GM12801 (cell line): ENCODE measurements around the gene BAZ2B.

Experiments used
- TF ChIP-seq, protein P1 (sequence below): IDR thresholded peaks from one replicate; pipeline ENCODE4 v1.5.1; 2011; ENCODE audit warnings: control low read depth; ENCODE audit not compliant: insufficient read length; ENCODE audit errors: extremely low read depth

BAZ2B gene

DNA sequence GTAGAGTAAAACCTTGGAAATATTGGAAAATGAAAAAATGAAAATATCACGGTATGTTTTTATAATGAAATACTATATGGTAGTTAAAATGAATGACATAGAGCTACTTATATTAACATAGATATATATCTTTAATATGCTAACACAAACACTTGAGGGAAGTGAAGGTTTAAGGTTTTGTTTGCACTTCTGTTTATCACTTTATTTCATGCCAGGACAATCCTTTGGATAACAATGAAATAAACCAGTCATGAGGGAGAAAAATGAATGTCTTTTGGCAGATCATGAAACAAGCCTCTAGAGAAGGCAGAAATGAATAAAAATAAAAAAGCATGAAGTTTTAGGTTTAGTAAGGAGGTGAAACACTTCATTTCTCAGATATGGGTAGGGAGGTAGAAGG is 89.9 kb downstream of the BAZ2B start:
- TF ChIP-seq, protein P1, sequence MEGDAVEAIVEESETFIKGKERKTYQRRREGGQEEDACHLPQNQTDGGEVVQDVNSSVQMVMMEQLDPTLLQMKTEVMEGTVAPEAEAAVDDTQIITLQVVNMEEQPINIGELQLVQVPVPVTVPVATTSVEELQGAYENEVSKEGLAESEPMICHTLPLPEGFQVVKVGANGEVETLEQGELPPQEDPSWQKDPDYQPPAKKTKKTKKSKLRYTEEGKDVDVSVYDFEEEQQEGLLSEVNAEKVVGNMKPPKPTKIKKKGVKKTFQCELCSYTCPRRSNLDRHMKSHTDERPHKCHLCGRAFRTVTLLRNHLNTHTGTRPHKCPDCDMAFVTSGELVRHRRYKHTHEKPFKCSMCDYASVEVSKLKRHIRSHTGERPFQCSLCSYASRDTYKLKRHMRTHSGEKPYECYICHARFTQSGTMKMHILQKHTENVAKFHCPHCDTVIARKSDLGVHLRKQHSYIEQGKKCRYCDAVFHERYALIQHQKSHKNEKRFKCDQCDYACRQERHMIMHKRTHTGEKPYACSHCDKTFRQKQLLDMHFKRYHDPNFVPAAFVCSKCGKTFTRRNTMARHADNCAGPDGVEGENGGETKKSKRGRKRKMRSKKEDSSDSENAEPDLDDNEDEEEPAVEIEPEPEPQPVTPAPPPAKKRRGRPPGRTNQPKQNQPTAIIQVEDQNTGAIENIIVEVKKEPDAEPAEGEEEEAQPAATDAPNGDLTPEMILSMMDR, result no peak

DNA sequence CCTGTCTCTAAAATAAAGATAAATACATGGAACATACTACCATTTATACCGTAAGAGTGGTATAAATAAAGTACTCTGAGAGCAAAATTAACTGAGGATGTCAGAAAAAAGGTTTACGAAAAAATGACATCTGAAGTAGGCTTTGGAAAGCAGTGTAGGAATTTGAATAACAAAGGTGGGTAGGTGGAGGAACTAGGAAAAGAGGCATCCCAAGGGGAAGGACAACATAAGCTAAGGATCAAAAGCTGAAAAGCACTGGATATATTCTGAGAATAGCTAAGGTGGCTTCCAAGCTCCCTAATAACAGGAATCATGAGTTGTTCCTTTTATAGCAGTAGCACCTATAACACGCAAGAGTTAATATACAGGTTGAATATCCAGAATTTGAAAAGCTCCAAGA is 91.3 kb downstream of the BAZ2B start:
- TF ChIP-seq, protein P1, result no peak

DNA sequence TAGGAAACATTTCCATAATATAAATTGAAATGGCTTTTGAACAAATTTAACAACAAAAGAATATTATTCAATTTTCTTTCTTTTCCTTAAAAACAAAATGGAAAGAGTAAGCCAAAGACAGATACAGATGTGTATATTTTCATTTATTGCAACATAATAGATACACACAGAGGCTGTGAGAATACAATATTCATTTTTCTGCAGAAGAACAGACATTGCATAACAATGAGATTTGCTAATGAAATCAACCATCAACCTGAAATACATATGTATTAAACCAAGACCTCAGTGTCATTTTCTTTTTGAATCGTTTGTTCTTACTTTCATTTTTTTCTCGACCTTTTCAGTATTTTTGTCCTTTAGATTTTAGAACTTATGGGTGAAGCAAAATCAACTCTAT is 95.1 kb downstream of the BAZ2B start:
- TF ChIP-seq, protein P1, result no peak

DNA sequence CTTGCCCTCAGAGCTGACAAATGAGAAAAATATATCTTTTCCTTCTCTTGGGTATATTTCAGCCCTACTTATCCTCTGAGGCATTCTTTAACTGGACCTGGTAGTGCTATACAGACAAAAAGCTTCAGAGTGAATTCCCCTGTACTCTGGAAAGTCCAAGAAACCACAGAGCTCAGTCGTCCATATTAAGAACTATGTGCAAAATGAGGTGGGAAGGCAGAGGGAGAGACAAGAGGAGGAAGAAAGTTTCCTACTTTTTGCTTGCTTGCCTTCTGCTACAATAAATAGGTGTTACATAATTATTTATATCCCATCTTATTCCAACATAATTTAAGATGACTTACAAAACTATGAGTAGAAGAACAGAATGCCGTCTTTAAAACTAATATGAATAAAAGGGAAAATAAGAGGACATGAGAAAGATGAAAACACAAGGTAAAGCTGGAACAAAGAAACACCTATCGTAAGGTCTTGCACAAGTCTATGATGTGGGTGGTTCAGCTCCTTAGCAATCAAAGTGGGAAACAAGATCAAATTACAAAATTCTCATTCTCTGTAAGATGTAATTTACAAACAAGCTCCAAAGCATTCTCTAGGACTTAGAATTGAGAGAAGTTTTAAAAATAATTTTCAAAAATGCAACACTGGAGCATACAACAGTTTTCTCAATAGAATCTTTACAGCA is 97.9 kb downstream of the BAZ2B start:
- TF ChIP-seq, protein P1, result no peak

DNA sequence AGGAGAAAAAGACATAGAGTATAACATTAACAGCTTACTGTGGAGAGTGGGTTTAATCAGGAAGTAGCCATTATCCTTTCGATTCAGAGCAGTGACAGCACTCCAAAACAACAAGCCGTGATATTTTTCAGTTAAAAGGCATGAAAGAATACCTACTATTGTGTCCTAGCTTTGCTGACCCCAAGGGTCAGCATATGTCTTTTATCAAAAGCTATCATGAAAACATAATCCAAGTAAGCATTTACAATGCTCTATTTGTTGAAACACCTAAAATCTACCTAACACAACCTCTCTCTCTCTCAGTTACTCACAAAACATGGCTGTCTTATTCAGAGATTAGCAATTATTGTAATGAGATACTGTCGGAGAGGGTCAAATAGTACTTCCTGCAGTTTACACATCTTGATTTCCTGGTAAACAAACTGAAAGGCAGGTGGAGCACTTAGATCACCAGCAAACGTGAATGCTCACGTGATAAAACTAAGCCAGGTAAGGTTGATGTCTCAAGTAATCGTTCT is 100.0 kb downstream of the BAZ2B start:
- TF ChIP-seq, protein P1, result no peak

DNA sequence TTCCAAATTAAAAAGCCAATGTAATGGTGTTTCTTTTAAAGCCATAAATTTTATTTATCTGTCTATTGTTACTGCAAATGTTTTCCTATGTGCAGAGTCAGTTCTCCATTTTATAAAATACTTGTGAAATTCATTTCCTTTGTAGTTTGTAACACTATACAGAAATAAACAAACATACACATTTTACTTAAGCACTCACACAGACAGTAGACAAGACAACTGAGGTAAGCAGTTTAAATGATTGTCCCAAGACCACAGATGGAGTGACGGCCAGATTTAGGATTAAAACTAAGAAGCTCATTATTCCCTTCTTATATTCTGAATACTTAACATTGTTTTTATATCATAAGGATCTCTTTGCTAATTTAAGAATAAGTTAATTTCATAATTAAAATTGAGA is 100.9 kb downstream of the BAZ2B start:
- TF ChIP-seq, protein P1, result no peak

DNA sequence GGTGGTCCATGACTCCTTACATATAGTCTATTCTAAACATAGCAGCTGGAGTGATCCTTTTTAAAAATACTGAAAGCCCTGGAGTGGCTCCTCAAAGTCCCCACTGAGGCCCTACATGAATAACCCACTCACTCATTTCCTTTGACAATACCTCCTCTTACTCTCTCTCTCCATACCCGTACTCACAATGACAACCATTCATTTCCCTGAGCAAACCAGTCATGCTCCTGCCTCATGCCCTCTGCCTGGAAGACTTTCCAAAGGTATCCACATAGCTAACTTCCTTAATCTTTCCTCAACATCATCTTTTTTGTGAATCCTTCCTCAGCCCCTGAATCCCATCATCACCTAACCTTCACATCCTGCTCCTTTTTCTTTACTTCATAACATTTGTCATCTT is 102.6 kb downstream of the BAZ2B start:
- TF ChIP-seq, protein P1, result no peak
